IMR-90 (cell line): Measurements from ENCODE around the gene DNASE2. TPM values are rescaled to one million over a fixed set of nuclear protein-coding genes. Genes with fewer than 3 reads are reported as not detected.
A peak's percentile ranks its signal among the peaks of the same experiment; 100 is the strongest.

Experiments
- ATAC-seq: fragments of 200-7000 bp; cut with Tn5 transposase; 2 replicates; pipeline ENCODE4 v1.9.1; 2020; ENCODE audit warnings: low read depth, mild to moderate bottlenecking, moderate library complexity
- BruUV-seq: library from RNA; stranded (reverse); fragments of 400-500 nt; replicated peaks from 2 replicates; lab custom pipeline; 2021; lab: Mats Ljungman, UMichigan
- CTCF ChIA-PET: fragments of 300-600 bp; formaldehyde crosslinking; extraction: SDS; loops from one replicate; lab custom pipeline; 2021; ENCODE audit warnings: antibody characterized with exemption; lab: Yijun Ruan, JAX
- POLR2A ChIA-PET: fragments of 300-600 bp; sonication (Branson Sonifier 250); formaldehyde crosslinking; loops from one replicate; lab custom pipeline; 2022; ENCODE audit warnings: antibody characterized with exemption; ENCODE audit not compliant: unreplicated experiment; lab: Charles Lee
- DNase-seq: peaks from one replicate; pipeline ENCODE4 v3.0.0; 2013
- H2AFZ ChIP-seq: replicated peaks from 2 replicates; pipeline ENCODE3; 2013; ENCODE audit warnings: low read length, mild to moderate bottlenecking; ENCODE audit not compliant: poor library complexity
- H2AK5ac ChIP-seq: 2 replicates; pipeline ENCODE4 v1.6.1; 2013; ENCODE audit warnings: low read depth, low read length, inconsistent platforms
- H2AK9ac ChIP-seq: replicated peaks from 2 replicates; pipeline ENCODE3; 2013; ENCODE audit warnings: mild to moderate bottlenecking, low read depth, low read length, moderate library complexity; ENCODE audit not compliant: poor library complexity
- H2BK120ac ChIP-seq: 2 replicates; pipeline ENCODE4 v1.6.1; 2013; ENCODE audit warnings: low read depth, low read length, inconsistent platforms
- H2BK15ac ChIP-seq: 3 replicates; pipeline ENCODE4 v1.6.1; 2013; ENCODE audit warnings: low read depth, low read length, inconsistent platforms
- H2BK20ac ChIP-seq: 2 replicates; pipeline ENCODE4 v1.6.1; 2013; ENCODE audit warnings: low read depth, mild to moderate bottlenecking, inconsistent platforms, low read length, moderate library complexity
- H2BK5ac ChIP-seq: 2 replicates; pipeline ENCODE4 v1.6.1; 2013; ENCODE audit warnings: mild to moderate bottlenecking, low read depth, low read length, inconsistent platforms; ENCODE audit not compliant: poor library complexity, severe bottlenecking
- H3K14ac ChIP-seq: replicated peaks from 2 replicates; pipeline ENCODE4 v1.6.1; 2013; ENCODE audit warnings: low read depth, low read length, inconsistent platforms
- H3K18ac ChIP-seq: 2 replicates; pipeline ENCODE4 v1.6.1; 2013; ENCODE audit warnings: low read depth, low read length, control low read depth
- H3K23ac ChIP-seq: 2 replicates; pipeline ENCODE4 v1.6.1; 2013; ENCODE audit warnings: low read depth, low read length, inconsistent platforms
- H3K27ac ChIP-seq: 2 replicates; pipeline ENCODE4 v1.5.1; 2013; ENCODE audit warnings: mild to moderate bottlenecking, control low read depth, low read length; ENCODE audit not compliant: insufficient read depth
- H3K27me3 ChIP-seq: 2 replicates; pipeline ENCODE4 v1.6.1; 2013; ENCODE audit warnings: low read length; ENCODE audit not compliant: control insufficient read depth, insufficient read depth
- H3K36me3 ChIP-seq: 2 replicates; pipeline ENCODE4 v1.6.1; 2013; ENCODE audit warnings: low read length, mixed read lengths; ENCODE audit not compliant: control insufficient read depth, insufficient read depth
- H3K4ac ChIP-seq: 2 replicates; pipeline ENCODE4 v1.6.1; 2013; ENCODE audit warnings: low read depth, low read length, inconsistent platforms
- H3K4me1 ChIP-seq: 2 replicates; pipeline ENCODE4 v1.6.1; 2013; ENCODE audit warnings: low read length, mixed read lengths; ENCODE audit not compliant: control insufficient read depth, insufficient read depth
- H3K4me2 ChIP-seq: 2 replicates; pipeline ENCODE4 v1.6.1; 2013; ENCODE audit warnings: low read depth, mild to moderate bottlenecking, control low read depth, low read length, moderate library complexity
- H3K4me3 ChIP-seq: 2 replicates; pipeline ENCODE4 v1.5.1; 2013; ENCODE audit warnings: low read depth, mild to moderate bottlenecking, control low read depth, low read length, moderate library complexity; ENCODE audit not compliant: insufficient read depth
- H3K56ac ChIP-seq: 2 replicates; pipeline ENCODE4 v1.6.1; 2013; ENCODE audit warnings: low read length, inconsistent platforms; ENCODE audit not compliant: insufficient read depth; ENCODE audit errors: extremely low read depth
- H3K79me1 ChIP-seq, 2 experiments: 2 replicates each; pipeline ENCODE4 v1.6.1; 2013; ENCODE audit warnings: low read length in 2 of 2, inconsistent platforms in 1 of 2, low read depth in 1 of 2
- H3K9ac ChIP-seq: 2 replicates; pipeline ENCODE4 v1.6.1; 2013; ENCODE audit warnings: low read depth, low read length, control low read depth
- H3K9me1 ChIP-seq: 2 replicates; pipeline ENCODE4 v1.6.1; 2013; ENCODE audit warnings: low read length, inconsistent platforms; ENCODE audit not compliant: insufficient read depth
- H3K9me3 ChIP-seq: 2 replicates; pipeline ENCODE4 v1.6.1; 2013; ENCODE audit warnings: low read length; ENCODE audit not compliant: control insufficient read depth, insufficient read depth
- H4K20me1 ChIP-seq: 2 replicates; pipeline ENCODE4 v1.6.1; 2013; ENCODE audit warnings: low read length, inconsistent platforms; ENCODE audit not compliant: insufficient read depth
- H4K5ac ChIP-seq: 2 replicates; pipeline ENCODE4 v1.6.1; 2013; ENCODE audit warnings: mild to moderate bottlenecking, low read depth, low read length, control low read depth
- H4K8ac ChIP-seq, 2 experiments: 2 replicates each; pipeline ENCODE4 v1.6.1; 2013; ENCODE audit warnings: low read depth in 2 of 2, low read length in 2 of 2, control low read depth in 1 of 2, inconsistent platforms in 1 of 2
- H4K91ac ChIP-seq: 2 replicates; pipeline ENCODE4 v1.6.1; 2013; ENCODE audit warnings: low read depth, low read length, inconsistent platforms; ENCODE audit not compliant: insufficient read depth
- MAFK ChIP-seq: IDR thresholded peaks from 2 replicates; pipeline ENCODE4 v1.6.1; 2012; ENCODE audit warnings: low read depth, low read length, improper control_type of control experiment
- MXI1 ChIP-seq: IDR thresholded peaks from 2 replicates; pipeline ENCODE4 v1.6.1; 2012; ENCODE audit warnings: low read depth, mild to moderate bottlenecking, low read length, moderate library complexity, borderline replicate concordance
- NFE2L2 ChIP-seq: fragments of 150-350 bp; IDR thresholded peaks from 2 replicates; pipeline ENCODE4 v1.6.1; 2016; ENCODE audit warnings: low read depth, mild to moderate bottlenecking, low read length
- RAD21 ChIP-seq: IDR thresholded peaks from 2 replicates; pipeline ENCODE4 v1.6.1; 2012; ENCODE audit warnings: low read length, improper control_type of control experiment
- RCOR1 ChIP-seq: IDR thresholded peaks from 2 replicates; pipeline ENCODE4 v1.6.1; 2012; ENCODE audit warnings: mild to moderate bottlenecking, low read length, improper control_type of control experiment; ENCODE audit not compliant: insufficient replicate concordance
- WGBS, 2 experiments: methylation state at CpG; one replicate each; pipeline versions ENCODE4 v1.1.5 to v1.1.7; 2013; ENCODE audit warnings: missing lambda C conversion rate in 2 of 2; ENCODE audit not compliant: insufficient read length in 1 of 2; ENCODE audit errors: extremely low coverage in 2 of 2; 5-methylcytosine and 5-hydroxymethylcytosine counted together
- dilution Hi-C: fragments of 300-500 bp; cut with HindIII; formaldehyde crosslinking; loops from one replicate; pipeline ENCODE4 v1.14.3; 2018; ENCODE audit warnings: low sequenced_read_pairs; ENCODE audit not compliant: unreplicated experiment
- in situ Hi-C: fragments of 300-500 bp; cut with MboI; formaldehyde crosslinking; loops from 3 replicates; pipeline ENCODE4 v1.14.3; 2019; ENCODE audit warnings: low sequenced_read_pairs, inconsistent platforms, mixed read lengths
- intact Hi-C: fragments of 100-400 bp; cut with micrococcal nuclease; formaldehyde crosslinking; loops from 2 replicates; pipeline ENCODE4 v1.10.0; 2022
- polyA plus RNA-seq, 3 experiments: library from polyadenylated mRNA; depleted of rRNA; stranded (reverse); fragments of >200 nt; gene quantifications; 2 replicates each; pipeline ENCODE4 v1.2.3, GENCODE V29; 2012; ENCODE audit warnings: low replicate concordance in 1 of 3
- total RNA-seq: library from RNA; depleted of rRNA; stranded (reverse); fragments of >200 nt; gene quantifications from 2 replicates; pipeline ENCODE4 v1.2.3, GENCODE V29; 2012
- TF ChIP-seq, protein P1 (sequence below): conservative IDR thresholded peaks from 2 replicates; pipeline ENCODE4 v1.5.1; 2012; ENCODE audit warnings: mild to moderate bottlenecking, low read depth, low read length, improper control_type of control experiment

The DNASE2 gene
- total and polyA plus RNA-seq, 2 of the 4 experiments (the other 2 are of a cell fraction): 9.5 to 31.1 TPM

DNA sequence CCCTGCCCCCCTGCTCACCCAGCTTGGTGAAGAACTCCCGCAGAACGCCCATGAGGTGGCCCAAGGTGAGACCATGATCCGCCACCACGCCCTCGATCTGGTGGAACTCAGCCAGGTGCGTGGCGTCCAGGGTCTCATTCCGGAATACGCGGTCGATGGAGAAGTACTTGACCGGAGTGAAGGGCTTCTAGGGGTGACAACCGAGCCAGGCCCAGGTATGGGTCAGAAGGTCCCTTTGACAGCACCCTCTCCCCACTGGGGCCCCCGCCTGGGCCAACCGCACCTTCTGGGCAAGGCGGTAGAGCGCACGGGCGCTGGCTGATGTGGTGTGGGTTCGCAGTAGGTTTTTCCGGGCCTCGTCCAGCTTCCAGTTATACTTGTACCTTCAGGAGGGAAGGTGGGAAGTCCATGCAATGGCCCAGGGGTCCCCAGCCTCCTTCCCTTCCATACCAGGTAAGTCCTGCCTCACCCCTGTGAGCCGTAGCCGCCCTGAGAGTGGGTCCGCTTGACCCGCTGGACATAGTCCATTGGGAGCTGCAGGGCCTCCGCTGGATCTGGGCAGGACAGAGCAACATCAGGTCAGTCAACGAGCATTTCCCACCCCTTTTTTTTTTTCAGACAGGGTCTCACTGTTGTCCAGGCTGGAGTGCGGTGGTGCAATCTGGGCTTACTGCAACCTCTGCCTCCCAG lies 43.5 kb upstream of the DNASE2 start:
- Histone ChIP-seq H3K56ac (no peak overlapping the region), H4K91ac (no peak overlapping the region), H3K36me3 (peaks cover 54% of the 10 kb centered on the region), H3K4me2 (no peak overlapping the region), H3K18ac (no peak overlapping the region), H2AK9ac (peak overlapping the region; percentile 28), H4K8ac (no peak overlapping the region), H2BK5ac (no peak overlapping the region), H4K5ac (no peak overlapping the region), H2AK5ac (no peak overlapping the region), H3K4me1 (no peaks in the 10 kb centered on the region), H4K20me1 (no peaks in the 10 kb centered on the region; the same call in 1 of the 2 replicates), H3K27ac (no peak overlapping the region), H3K14ac (no peak overlapping the region), H3K79me1 (peaks cover 3 to 25% of the 10 kb centered on the region in 2 experiments; a peak in 3 of 4 replicates), H3K23ac (no peak overlapping the region), H3K4me3 (no peak overlapping the region), H3K9ac (no peak overlapping the region), H2BK20ac (no peak overlapping the region), H3K27me3 (no peaks in the 10 kb centered on the region), H3K9me3 (no peaks in the 10 kb centered on the region), H2AFZ (no peak overlapping the region), H2BK120ac (no peak overlapping the region), H2BK15ac (no peak overlapping the region), H3K4ac (no peak overlapping the region), H3K9me1 (no peaks in the 10 kb centered on the region; the same call in 1 of the 2 replicates)
- DNase-seq (no peak), ATAC-seq (no peak)
- WGBS, 2 experiments: 92% methylated on average over 6 of the region's 29 CpGs; no CpG with 5 or more reads in 1 of the 2 experiments
- TF ChIP-seq MAFK (no peak), MXI1 (no peak), NFE2L2 (no peak), RAD21 (no peak), RCOR1 (no peak)
- TF ChIP-seq, protein P1, sequence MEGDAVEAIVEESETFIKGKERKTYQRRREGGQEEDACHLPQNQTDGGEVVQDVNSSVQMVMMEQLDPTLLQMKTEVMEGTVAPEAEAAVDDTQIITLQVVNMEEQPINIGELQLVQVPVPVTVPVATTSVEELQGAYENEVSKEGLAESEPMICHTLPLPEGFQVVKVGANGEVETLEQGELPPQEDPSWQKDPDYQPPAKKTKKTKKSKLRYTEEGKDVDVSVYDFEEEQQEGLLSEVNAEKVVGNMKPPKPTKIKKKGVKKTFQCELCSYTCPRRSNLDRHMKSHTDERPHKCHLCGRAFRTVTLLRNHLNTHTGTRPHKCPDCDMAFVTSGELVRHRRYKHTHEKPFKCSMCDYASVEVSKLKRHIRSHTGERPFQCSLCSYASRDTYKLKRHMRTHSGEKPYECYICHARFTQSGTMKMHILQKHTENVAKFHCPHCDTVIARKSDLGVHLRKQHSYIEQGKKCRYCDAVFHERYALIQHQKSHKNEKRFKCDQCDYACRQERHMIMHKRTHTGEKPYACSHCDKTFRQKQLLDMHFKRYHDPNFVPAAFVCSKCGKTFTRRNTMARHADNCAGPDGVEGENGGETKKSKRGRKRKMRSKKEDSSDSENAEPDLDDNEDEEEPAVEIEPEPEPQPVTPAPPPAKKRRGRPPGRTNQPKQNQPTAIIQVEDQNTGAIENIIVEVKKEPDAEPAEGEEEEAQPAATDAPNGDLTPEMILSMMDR: no peak
- in situ Hi-C loops (no loop called here), dilution Hi-C loops (no loop called here), intact Hi-C loops (no loop called here)
- no TSS peak for BruUV-seq
- POLR2A ChIA-PET: no interaction called here
- CTCF ChIA-PET: no interaction called here
